H9 (cell line): Measurements from ENCODE around the gene TBX15. TPM values are rescaled to one million over a fixed set of nuclear protein-coding genes. Genes with fewer than 3 reads are reported as not detected.

Experiments used
- DNase-seq: peaks from one replicate; pipeline ENCODE4 v3.0.0-alpha.2; 2017
- H2AFZ ChIP-seq: one replicate; pipeline ENCODE4 v1.6.1; 2013; ENCODE audit warnings: mild to moderate bottlenecking, low read length, control low read depth, moderate library complexity
- H2AK5ac ChIP-seq: 2 replicates; pipeline ENCODE4 v1.6.1; 2013; ENCODE audit warnings: low read length, control low read depth, mixed read lengths; ENCODE audit not compliant: insufficient read length
- H2BK120ac ChIP-seq: one replicate; pipeline ENCODE4 v1.6.1; 2013; ENCODE audit warnings: low read depth, mild to moderate bottlenecking, low read length, control low read depth, inconsistent platforms; ENCODE audit not compliant: poor library complexity, severe bottlenecking
- H2BK12ac ChIP-seq: 2 replicates; pipeline ENCODE4 v1.6.1; 2013; ENCODE audit warnings: low read length, control low read depth, mixed read lengths, low read depth; ENCODE audit not compliant: insufficient read length
- H2BK15ac ChIP-seq: 2 replicates; pipeline ENCODE4 v1.6.1; 2013; ENCODE audit warnings: low read depth, low read length, control low read depth
- H2BK20ac ChIP-seq: one replicate; pipeline ENCODE4 v1.6.1; 2013; ENCODE audit warnings: low read depth, mild to moderate bottlenecking, low read length, control low read depth, inconsistent platforms; ENCODE audit not compliant: poor library complexity, severe bottlenecking
- H2BK5ac ChIP-seq: 2 replicates; pipeline ENCODE4 v1.6.1; 2013; ENCODE audit warnings: low read length, control low read depth, mixed read lengths; ENCODE audit not compliant: insufficient read length
- H3K14ac ChIP-seq: 2 replicates; pipeline ENCODE4 v1.6.1; 2013; ENCODE audit warnings: low read length, control low read depth; ENCODE audit not compliant: insufficient read depth
- H3K18ac ChIP-seq: 2 replicates; pipeline ENCODE4 v1.6.1; 2013; ENCODE audit warnings: low read depth, mild to moderate bottlenecking, mixed read lengths, low read length, control low read depth; ENCODE audit not compliant: insufficient read length
- H3K23ac ChIP-seq: 2 replicates; pipeline ENCODE4 v1.6.1; 2013; ENCODE audit warnings: low read length, control low read depth, mixed read lengths, low read depth; ENCODE audit not compliant: insufficient read length
- H3K23me2 ChIP-seq: 2 replicates; pipeline ENCODE4 v1.6.1; 2013; ENCODE audit warnings: low read depth, mild to moderate bottlenecking, mixed read lengths, low read length, control low read depth; ENCODE audit not compliant: insufficient read length, poor library complexity, severe bottlenecking
- H3K27ac ChIP-seq: 2 replicates; pipeline ENCODE4 v1.5.1; 2013; ENCODE audit warnings: low read length, control low read depth, mixed read lengths, low read depth; ENCODE audit not compliant: insufficient read length
- H3K27me3 ChIP-seq: 2 replicates; pipeline ENCODE4 v1.6.1; 2013; ENCODE audit warnings: low read length, control low read depth, inconsistent platforms; ENCODE audit not compliant: insufficient read depth
- H3K4ac ChIP-seq: 2 replicates; pipeline ENCODE4 v1.6.1; 2013; ENCODE audit warnings: low read depth, mild to moderate bottlenecking, control low read depth, inconsistent platforms, low read length, moderate library complexity
- H3K4me1 ChIP-seq: 2 replicates; pipeline ENCODE4 v1.6.1; 2013; ENCODE audit warnings: low read length, control low read depth, inconsistent platforms; ENCODE audit not compliant: insufficient read depth
- H3K4me2 ChIP-seq: 2 replicates; pipeline ENCODE4 v1.6.1; 2013; ENCODE audit warnings: low read length, control low read depth, mixed read lengths; ENCODE audit not compliant: insufficient read length, insufficient read depth
- H3K56ac ChIP-seq: 2 replicates; pipeline ENCODE4 v1.6.1; 2013; ENCODE audit warnings: low read depth, mild to moderate bottlenecking, mixed read lengths, low read length, control low read depth; ENCODE audit not compliant: insufficient read length
- H3K79me1 ChIP-seq: 2 replicates; pipeline ENCODE4 v1.6.1; 2013; ENCODE audit warnings: low read depth, mild to moderate bottlenecking, moderate library complexity, low read length, control low read depth, inconsistent platforms; ENCODE audit not compliant: insufficient read depth, poor library complexity, severe bottlenecking
- H3K79me2 ChIP-seq: 2 replicates; pipeline ENCODE4 v1.6.1; 2013; ENCODE audit warnings: low read length, control low read depth, inconsistent platforms; ENCODE audit not compliant: insufficient read depth
- H3K9ac ChIP-seq: 2 replicates; pipeline ENCODE4 v1.6.1; 2013; ENCODE audit warnings: low read length, control low read depth, mixed read lengths; ENCODE audit not compliant: insufficient read length; ENCODE audit errors: extremely low read depth
- H3K9me3 ChIP-seq: one replicate; pipeline ENCODE4 v1.6.1; 2013; ENCODE audit warnings: low read depth, low read length, inconsistent platforms; ENCODE audit not compliant: control insufficient read depth
- H3T11ph ChIP-seq: one replicate; pipeline ENCODE4 v1.6.1; 2013; ENCODE audit warnings: mild to moderate bottlenecking, low read length, control low read depth, inconsistent platforms
- H4K20me1 ChIP-seq: one replicate; pipeline ENCODE4 v1.6.1; 2013; ENCODE audit not compliant: control insufficient read depth, insufficient read length, insufficient read depth
- H4K5ac ChIP-seq: 2 replicates; pipeline ENCODE4 v1.6.1; 2013; ENCODE audit warnings: low read depth, mild to moderate bottlenecking, mixed read lengths, low read length, control low read depth; ENCODE audit not compliant: insufficient read length
- H4K8ac ChIP-seq: replicated peaks from 2 replicates; pipeline ENCODE4 v1.6.1; 2013; ENCODE audit warnings: low read length, control low read depth, mixed read lengths, low read depth; ENCODE audit not compliant: insufficient read length
- H4K91ac ChIP-seq: 2 replicates; pipeline ENCODE4 v1.6.1; 2013; ENCODE audit warnings: low read depth, mild to moderate bottlenecking, moderate library complexity, mixed read lengths, low read length, control low read depth; ENCODE audit not compliant: insufficient read length
- H3K27ac Mint-ChIP-seq, 3 experiments: 2 replicates in 2 of 3; 3 replicates in 1 of 3; pipeline ENCODE4 v1.8.0; 2020 to 2021; ENCODE audit warnings: mixed read lengths in 3 of 3, mild to moderate bottlenecking in 1 of 3, moderate library complexity in 1 of 3
- H3K27me3 Mint-ChIP-seq: 2 replicates; pipeline ENCODE4 v1.8.0; 2021; ENCODE audit warnings: low read depth, mild to moderate bottlenecking, moderate library complexity, mixed read lengths
- H3K36me3 Mint-ChIP-seq, 3 experiments: 2 replicates in 2 of 3; 3 replicates in 1 of 3; pipeline ENCODE4 v1.8.0; 2020 to 2021; ENCODE audit warnings: low read depth in 3 of 3, mixed read lengths in 3 of 3; ENCODE audit not compliant: insufficient read depth in 1 of 3
- H3K4me1 Mint-ChIP-seq, 2 experiments: 2 replicates each; pipeline ENCODE4 v1.8.0; 2020; ENCODE audit warnings: mixed read lengths in 2 of 2
- H3K4me3 Mint-ChIP-seq, 2 experiments: 2 replicates in 1 of 2; 3 replicates in 1 of 2; pipeline ENCODE4 v1.8.0; 2020 to 2021; ENCODE audit warnings: mild to moderate bottlenecking in 2 of 2, mixed read lengths in 2 of 2, moderate library complexity in 1 of 2
- H3K9me3 Mint-ChIP-seq, 2 experiments: 2 replicates in 1 of 2; 3 replicates in 1 of 2; pipeline ENCODE4 v1.8.0; 2020; ENCODE audit warnings: mild to moderate bottlenecking in 2 of 2, mixed read lengths in 2 of 2, moderate library complexity in 1 of 2
- CTCF ChIP-seq: fragments of 200-600 bp; sonication (generic); conservative IDR thresholded peaks from 3 replicates; pipeline ENCODE4 v1.8.0; 2021; ENCODE audit warnings: antibody characterized with exemption, mild to moderate bottlenecking
- WGBS: extraction: QIAGEN DNeasy Blood & Tissue Kit; methylation state at CpG from one replicate; pipeline ENCODE4 v1.1.7; 2013; ENCODE audit warnings: missing lambda C conversion rate, low lambda C conversion rate, mixed read lengths; ENCODE audit not compliant: insufficient read length; ENCODE audit errors: extremely low coverage; 5-methylcytosine and 5-hydroxymethylcytosine counted together
- total RNA-seq: library from RNA; stranded (reverse); gene quantifications from 2 replicates; pipeline ENCODE4 v1.2.1, GENCODE V29; 2021

The TBX15 gene
- total RNA-seq, 1 experiment from 2014 or later = 0.07 TPM

GRCh38 chr1:119011706-119012105, 23.6 kb upstream of the TBX15 start:
- no peak overlapping the region for H2AFZ ChIP-seq
- no peak overlapping the region for H2BK15ac ChIP-seq
- H3K4ac ChIP-seq = no peak overlapping the region
- H2BK20ac ChIP-seq = no peak overlapping the region
- no peak for DNase-seq
- H4K5ac ChIP-seq = no peak overlapping the region
- no peak overlapping the region for H2BK5ac ChIP-seq
- no peak for TF ChIP-seq CTCF
- no peak overlapping the region for H3K9ac ChIP-seq
- peaks cover 0 to 2% (median 0%) of the 10 kb centered on the region in 3 experiments; a peak in 1 of 7 replicates for H3K36me3 Mint-ChIP-seq
- H2BK12ac ChIP-seq = no peak overlapping the region
- H4K20me1 ChIP-seq = no peaks in the 10 kb centered on the region
- peaks cover 19% of the 10 kb centered on the region for H3K27me3 ChIP-seq
- H3K79me2 ChIP-seq = no peaks in the 10 kb centered on the region
- no peak overlapping the region for H3T11ph ChIP-seq
- no peak overlapping the region for H3K4me3 Mint-ChIP-seq
- H4K91ac ChIP-seq = no peak overlapping the region
- no peaks in the 10 kb centered on the region for H3K4me1 ChIP-seq
- no peaks in the 10 kb centered on the region; a peak in 2 of 5 replicates for H3K9me3 Mint-ChIP-seq
- no peak overlapping the region for H3K14ac ChIP-seq
- H3K27me3 Mint-ChIP-seq = peaks cover 65% of the 10 kb centered on the region
- no peak overlapping the region for H3K27ac Mint-ChIP-seq
- no peaks in the 10 kb centered on the region for H3K23me2 ChIP-seq
- no peak overlapping the region for H2AK5ac ChIP-seq
- no peaks in the 10 kb centered on the region for H3K9me3 ChIP-seq
- no peak overlapping the region for H3K18ac ChIP-seq
- H3K4me1 Mint-ChIP-seq = peaks cover 14 to 16% of the 10 kb centered on the region in 2 experiments
- no peak overlapping the region for H2BK120ac ChIP-seq
- WGBS = no CpG with 5 or more reads among the region's 3 CpGs
- H3K79me1 ChIP-seq = no peaks in the 10 kb centered on the region
- no peak overlapping the region for H3K23ac ChIP-seq
- H3K56ac ChIP-seq = no peak overlapping the region
- H3K27ac ChIP-seq = no peak overlapping the region
- H4K8ac ChIP-seq = no peak overlapping the region
- no peak overlapping the region for H3K4me2 ChIP-seq
